Measurements from ENCODE around the gene UGT1A8. TPM values are rescaled to one million over a fixed set of nuclear protein-coding genes. Genes with fewer than 3 reads are reported as not detected.
"Not testable (repeated sequence)": the region's sequence is repeated elsewhere in the genome, so short reads cannot be mapped to it uniquely, and the experiment has no call there.

Gene UGT1A8
- total and polyA plus RNA-seq, 2 experiments from 2014 or later = 0.45 TPM; not detected in 1

DNA sequence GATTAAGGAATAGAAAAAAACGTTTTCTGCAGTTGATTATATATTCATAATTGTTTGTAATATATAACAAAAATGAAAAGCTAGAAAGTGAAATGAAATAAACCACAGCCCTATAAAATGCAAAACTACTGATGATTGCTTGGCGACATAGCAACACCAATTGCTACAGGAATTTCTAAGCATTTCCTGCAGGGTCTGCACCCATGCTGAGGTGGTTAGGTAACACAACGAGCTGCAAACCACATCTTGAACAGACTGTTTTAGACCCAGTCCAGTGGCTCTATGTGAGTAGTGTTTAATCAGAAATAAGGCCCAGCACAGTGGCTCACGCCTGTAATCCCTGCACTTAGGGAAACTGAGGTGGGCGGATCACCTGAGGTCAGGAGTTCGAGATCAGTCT lies 37.1 kb downstream of the UGT1A8 start:
- Mint-ChIP-seq H3K27me3 (ENCODE audit: insufficient read depth, low read depth, poor library complexity) (no peaks in the 10 kb centered on the region), H3K4me3 (no peak overlapping the region), H3K4me1 (no peaks in the 10 kb centered on the region), H3K27ac (no peak overlapping the region), H3K36me3 (ENCODE audit: low read depth) (no peaks in the 10 kb centered on the region), H3K9me3 (no peaks in the 10 kb centered on the region)
- TF ChIP-seq NANOG (IDR thresholded peaks at IDR 0.05; ENCODE audit: borderline replicate concordance) (no peak), CREB1 (CRISPR knock-in tag; IDR thresholded peaks at IDR 0.05; ENCODE audit: low read depth) (no peak)
- H3K27ac ChIP-seq (ENCODE audit: low read depth) = no peak overlapping the region
- H3K79me2 ChIP-seq (replicated peaks; ENCODE audit: insufficient read depth) = no peaks in the 10 kb centered on the region
- H3F3A ChIP-seq (replicated peaks; ENCODE audit: low read depth) = no peaks in the 10 kb centered on the region
- no peaks in the 10 kb centered on the region for H3K27me3 ChIP-seq (ENCODE audit: insufficient read depth)
- no peak overlapping the region for H3K4me2 ChIP-seq
- no peak overlapping the region for H2AFZ ChIP-seq
- H3K9me2 ChIP-seq (ENCODE audit: insufficient read depth) = no peaks in the 10 kb centered on the region
- ATAC-seq = no peak
- H3K36me3 ChIP-seq (ENCODE audit: insufficient read depth) = no peaks in the 10 kb centered on the region
- H3K4me1 ChIP-seq (ENCODE audit: insufficient read depth) = no peaks in the 10 kb centered on the region
- peak; percentile 2 for DNase-seq (ENCODE audit: low spot score)
- no peak overlapping the region for H3K4me3 ChIP-seq
- no peaks in the 10 kb centered on the region for H4K20me1 ChIP-seq (replicated peaks; ENCODE audit: insufficient read depth)

DNA sequence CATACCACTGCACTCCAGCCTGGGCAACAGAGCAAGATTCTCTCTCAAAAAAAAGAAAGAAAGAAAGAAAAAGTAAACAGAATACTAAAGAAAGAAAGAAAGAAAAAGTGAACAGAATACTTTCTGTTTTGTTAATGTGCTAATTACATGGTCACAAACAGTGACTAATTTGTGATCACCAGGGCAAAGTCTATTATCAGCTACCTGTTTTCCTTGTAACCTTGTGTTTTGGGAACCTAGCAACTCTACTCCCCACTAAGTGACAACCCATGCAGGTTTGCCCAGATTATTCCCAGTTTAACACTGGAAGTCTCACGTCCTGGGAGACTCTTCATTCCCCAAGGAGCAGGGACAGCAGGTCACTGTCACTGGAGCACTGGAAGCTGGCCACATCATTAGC lies 37.6 kb downstream of the UGT1A8 start:
- ATAC-seq = no peak
- no peak overlapping the region for H3K4me3 Mint-ChIP-seq
- H4K20me1 ChIP-seq (replicated peaks; ENCODE audit: insufficient read depth) = no peaks in the 10 kb centered on the region
- H3K79me2 ChIP-seq (replicated peaks; ENCODE audit: insufficient read depth) = no peaks in the 10 kb centered on the region
- no peaks in the 10 kb centered on the region for H3K36me3 ChIP-seq (ENCODE audit: insufficient read depth)
- no peaks in the 10 kb centered on the region for H3K4me1 ChIP-seq (ENCODE audit: insufficient read depth)
- no peak overlapping the region for H3K27ac ChIP-seq (ENCODE audit: low read depth)
- H3K27ac Mint-ChIP-seq = no peak overlapping the region
- no peaks in the 10 kb centered on the region for H3K27me3 ChIP-seq (ENCODE audit: insufficient read depth)
- TF ChIP-seq, protein P1, sequence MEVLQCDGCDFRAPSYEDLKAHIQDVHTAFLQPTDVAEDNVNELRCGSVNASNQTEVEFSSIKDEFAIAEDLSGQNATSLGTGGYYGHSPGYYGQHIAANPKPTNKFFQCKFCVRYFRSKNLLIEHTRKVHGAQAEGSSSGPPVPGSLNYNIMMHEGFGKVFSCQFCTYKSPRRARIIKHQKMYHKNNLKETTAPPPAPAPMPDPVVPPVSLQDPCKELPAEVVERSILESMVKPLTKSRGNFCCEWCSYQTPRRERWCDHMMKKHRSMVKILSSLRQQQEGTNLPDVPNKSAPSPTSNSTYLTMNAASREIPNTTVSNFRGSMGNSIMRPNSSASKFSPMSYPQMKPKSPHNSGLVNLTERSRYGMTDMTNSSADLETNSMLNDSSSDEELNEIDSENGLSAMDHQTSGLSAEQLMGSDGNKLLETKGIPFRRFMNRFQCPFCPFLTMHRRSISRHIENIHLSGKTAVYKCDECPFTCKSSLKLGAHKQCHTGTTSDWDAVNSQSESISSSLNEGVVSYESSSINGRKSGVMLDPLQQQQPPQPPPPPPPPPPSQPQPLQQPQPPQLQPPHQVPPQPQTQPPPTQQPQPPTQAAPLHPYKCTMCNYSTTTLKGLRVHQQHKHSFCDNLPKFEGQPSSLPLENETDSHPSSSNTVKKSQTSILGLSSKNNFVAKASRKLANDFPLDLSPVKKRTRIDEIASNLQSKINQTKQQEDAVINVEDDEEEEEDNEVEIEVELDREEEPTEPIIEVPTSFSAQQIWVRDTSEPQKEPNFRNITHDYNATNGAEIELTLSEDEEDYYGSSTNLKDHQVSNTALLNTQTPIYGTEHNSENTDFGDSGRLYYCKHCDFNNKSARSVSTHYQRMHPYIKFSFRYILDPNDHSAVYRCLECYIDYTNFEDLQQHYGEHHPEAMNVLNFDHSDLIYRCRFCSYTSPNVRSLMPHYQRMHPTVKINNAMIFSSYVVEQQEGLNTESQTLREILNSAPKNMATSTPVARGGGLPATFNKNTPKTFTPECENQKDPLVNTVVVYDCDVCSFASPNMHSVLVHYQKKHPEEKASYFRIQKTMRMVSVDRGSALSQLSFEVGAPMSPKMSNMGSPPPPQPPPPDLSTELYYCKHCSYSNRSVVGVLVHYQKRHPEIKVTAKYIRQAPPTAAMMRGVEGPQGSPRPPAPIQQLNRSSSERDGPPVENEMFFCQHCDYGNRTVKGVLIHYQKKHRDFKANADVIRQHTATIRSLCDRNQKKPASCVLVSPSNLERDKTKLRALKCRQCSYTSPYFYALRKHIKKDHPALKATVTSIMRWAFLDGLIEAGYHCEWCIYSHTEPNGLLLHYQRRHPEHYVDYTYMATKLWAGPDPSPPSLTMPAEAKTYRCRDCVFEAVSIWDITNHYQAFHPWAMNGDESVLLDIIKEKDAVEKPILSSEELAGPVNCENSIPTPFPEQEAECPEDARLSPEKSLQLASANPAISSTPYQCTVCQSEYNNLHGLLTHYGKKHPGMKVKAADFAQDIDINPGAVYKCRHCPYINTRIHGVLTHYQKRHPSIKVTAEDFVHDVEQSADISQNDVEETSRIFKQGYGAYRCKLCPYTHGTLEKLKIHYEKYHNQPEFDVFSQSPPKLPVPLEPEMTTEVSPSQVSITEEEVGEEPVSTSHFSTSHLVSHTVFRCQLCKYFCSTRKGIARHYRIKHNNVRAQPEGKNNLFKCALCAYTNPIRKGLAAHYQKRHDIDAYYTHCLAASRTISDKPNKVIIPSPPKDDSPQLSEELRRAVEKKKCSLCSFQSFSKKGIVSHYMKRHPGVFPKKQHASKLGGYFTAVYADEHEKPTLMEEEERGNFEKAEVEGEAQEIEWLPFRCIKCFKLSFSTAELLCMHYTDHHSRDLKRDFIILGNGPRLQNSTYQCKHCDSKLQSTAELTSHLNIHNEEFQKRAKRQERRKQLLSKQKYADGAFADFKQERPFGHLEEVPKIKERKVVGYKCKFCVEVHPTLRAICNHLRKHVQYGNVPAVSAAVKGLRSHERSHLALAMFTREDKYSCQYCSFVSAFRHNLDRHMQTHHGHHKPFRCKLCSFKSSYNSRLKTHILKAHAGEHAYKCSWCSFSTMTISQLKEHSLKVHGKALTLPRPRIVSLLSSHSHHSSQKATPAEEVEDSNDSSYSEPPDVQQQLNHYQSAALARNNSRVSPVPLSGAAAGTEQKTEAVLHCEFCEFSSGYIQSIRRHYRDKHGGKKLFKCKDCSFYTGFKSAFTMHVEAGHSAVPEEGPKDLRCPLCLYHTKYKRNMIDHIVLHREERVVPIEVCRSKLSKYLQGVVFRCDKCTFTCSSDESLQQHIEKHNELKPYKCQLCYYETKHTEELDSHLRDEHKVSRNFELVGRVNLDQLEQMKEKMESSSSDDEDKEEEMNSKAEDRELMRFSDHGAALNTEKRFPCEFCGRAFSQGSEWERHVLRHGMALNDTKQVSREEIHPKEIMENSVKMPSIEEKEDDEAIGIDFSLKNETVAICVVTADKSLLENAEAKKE (CRISPR knock-in tag; IDR thresholded peaks at IDR 0.05) = no peak
- TF ChIP-seq ZNF114 (CRISPR knock-in tag; IDR thresholded peaks at IDR 0.05) (no peak), EZH2 (IDR thresholded peaks at IDR 0.05; ENCODE audit: low read depth, unreplicated experiment) (no peak), JUNB (IDR thresholded peaks at IDR 0.05; ENCODE audit: unreplicated experiment) (no peak)
- no peak for DNase-seq (ENCODE audit: low spot score)
- no peaks in the 10 kb centered on the region for H3K27me3 Mint-ChIP-seq (ENCODE audit: insufficient read depth, low read depth, poor library complexity)
- H3K4me3 ChIP-seq = no peak overlapping the region
- H3K4me2 ChIP-seq = no peak overlapping the region
- no peaks in the 10 kb centered on the region for H3K4me1 Mint-ChIP-seq
- H3F3A ChIP-seq (replicated peaks; ENCODE audit: low read depth) = no peaks in the 10 kb centered on the region
- no peak overlapping the region for H2AFZ ChIP-seq
- H3K36me3 Mint-ChIP-seq (ENCODE audit: low read depth) = no peaks in the 10 kb centered on the region
- no peaks in the 10 kb centered on the region for H3K9me3 Mint-ChIP-seq
- H3K9me2 ChIP-seq (ENCODE audit: insufficient read depth) = no peaks in the 10 kb centered on the region

DNA sequence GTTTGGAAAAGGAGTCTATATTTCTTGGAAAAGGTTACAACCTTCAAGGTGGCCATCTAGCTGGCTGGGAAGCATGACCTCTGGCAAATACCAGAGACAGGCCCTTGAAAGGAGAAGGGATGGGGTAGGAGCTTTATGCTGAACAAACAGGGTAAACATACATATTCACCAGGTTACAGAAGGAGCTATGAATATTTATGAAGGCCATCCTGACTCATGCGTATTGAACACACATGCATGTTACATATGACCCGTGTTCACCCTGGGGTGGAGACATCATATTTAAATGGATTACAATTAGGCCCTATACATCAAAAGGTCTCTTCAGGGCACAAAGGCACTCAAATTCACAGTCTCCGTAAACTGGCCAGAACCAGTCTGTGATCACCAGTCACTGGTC lies 38.5 kb downstream of the UGT1A8 start:
- H3F3A ChIP-seq (replicated peaks; ENCODE audit: low read depth); H3K27ac ChIP-seq (ENCODE audit: low read depth); H3K9me2 ChIP-seq (ENCODE audit: insufficient read depth); H3K4me1 Mint-ChIP-seq; H3K4me3 Mint-ChIP-seq; H3K27me3 ChIP-seq (ENCODE audit: insufficient read depth); H3K4me3 ChIP-seq; H3K27me3 Mint-ChIP-seq (ENCODE audit: insufficient read depth, low read depth, poor library complexity); H3K27ac Mint-ChIP-seq; H3K36me3 Mint-ChIP-seq (ENCODE audit: low read depth); H3K36me3 ChIP-seq (ENCODE audit: insufficient read depth); H3K4me2 ChIP-seq; H3K9me3 Mint-ChIP-seq; DNase-seq (ENCODE audit: low spot score); H3K4me1 ChIP-seq (ENCODE audit: insufficient read depth); H4K20me1 ChIP-seq (replicated peaks; ENCODE audit: insufficient read depth); ATAC-seq; H3K79me2 ChIP-seq (replicated peaks; ENCODE audit: insufficient read depth); H2AFZ ChIP-seq: not testable (repeated sequence)
